Measurements from ENCODE around the gene SYNE2.

DNA sequence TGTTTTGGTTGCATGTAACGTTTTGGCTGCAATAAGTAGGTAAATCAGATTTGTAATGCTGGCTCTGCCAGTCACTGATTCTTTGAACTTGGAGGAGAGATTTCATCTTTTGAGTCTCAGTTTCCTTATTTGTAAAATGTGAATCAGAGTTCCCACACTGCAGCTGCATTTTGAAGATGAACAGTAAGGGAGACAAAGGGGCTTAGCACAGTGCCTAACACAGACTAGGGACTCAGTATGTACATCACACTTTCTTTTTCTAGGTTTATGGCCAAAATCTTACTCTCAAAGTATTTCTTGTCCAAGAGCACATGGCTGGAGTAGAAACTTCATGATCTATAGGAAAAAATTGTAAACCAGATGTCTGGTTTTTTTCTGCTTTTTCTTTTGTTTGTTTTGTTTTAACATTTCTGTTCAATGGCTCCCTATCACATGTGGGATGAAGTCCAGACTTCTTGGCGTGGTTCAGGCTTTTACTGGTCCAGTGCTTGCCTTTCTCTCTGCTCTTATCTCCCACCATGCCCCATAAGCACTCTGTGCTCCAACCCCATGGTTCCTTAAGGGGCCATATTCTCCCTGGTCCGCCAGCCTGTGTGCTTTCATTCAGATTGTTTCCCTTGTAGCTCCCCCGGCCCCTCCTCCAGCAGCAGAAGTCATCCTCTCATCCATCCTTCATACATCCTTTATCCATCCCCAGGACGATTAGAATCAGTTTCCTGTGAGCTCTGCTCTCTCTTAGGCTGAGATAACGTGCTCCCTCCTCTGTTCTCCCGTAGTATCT lies 58.0 kb downstream of the SYNE2 start:
- TF ChIP-seq, protein P1, sequence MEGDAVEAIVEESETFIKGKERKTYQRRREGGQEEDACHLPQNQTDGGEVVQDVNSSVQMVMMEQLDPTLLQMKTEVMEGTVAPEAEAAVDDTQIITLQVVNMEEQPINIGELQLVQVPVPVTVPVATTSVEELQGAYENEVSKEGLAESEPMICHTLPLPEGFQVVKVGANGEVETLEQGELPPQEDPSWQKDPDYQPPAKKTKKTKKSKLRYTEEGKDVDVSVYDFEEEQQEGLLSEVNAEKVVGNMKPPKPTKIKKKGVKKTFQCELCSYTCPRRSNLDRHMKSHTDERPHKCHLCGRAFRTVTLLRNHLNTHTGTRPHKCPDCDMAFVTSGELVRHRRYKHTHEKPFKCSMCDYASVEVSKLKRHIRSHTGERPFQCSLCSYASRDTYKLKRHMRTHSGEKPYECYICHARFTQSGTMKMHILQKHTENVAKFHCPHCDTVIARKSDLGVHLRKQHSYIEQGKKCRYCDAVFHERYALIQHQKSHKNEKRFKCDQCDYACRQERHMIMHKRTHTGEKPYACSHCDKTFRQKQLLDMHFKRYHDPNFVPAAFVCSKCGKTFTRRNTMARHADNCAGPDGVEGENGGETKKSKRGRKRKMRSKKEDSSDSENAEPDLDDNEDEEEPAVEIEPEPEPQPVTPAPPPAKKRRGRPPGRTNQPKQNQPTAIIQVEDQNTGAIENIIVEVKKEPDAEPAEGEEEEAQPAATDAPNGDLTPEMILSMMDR (IDR thresholded peaks at IDR 0.05; ENCODE audit: extremely low read depth in 1 of 2, insufficient read depth in 1 of 2, low read depth in 1 of 2, low read length in 2 of 2), result no peak
- TF ChIP-seq EZH2 (IDR thresholded peaks at IDR 0.05; ENCODE audit: borderline replicate concordance, low read depth, low read length, severe bottlenecking), result no peak
- TF ChIP-seq POLR2AphosphoS5 (IDR thresholded peaks at IDR 0.05; ENCODE audit: insufficient read depth, low read depth, low read length), result no peak
- no peak for TF ChIP-seq POLR2A (IDR thresholded peaks at IDR 0.05; ENCODE audit: low read depth, low read length)
- TF ChIP-seq, protein P2, sequence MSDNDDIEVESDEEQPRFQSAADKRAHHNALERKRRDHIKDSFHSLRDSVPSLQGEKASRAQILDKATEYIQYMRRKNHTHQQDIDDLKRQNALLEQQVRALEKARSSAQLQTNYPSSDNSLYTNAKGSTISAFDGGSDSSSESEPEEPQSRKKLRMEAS (IDR thresholded peaks at IDR 0.05; ENCODE audit: insufficient read depth, insufficient read length), result no peak
- no peak for TF ChIP-seq MYC (IDR thresholded peaks at IDR 0.05; ENCODE audit: low read depth, low read length)
- TF ChIP-seq FOS (IDR thresholded peaks at IDR 0.05; ENCODE audit: borderline replicate concordance, insufficient read depth, low read length), result no peak

Data from endothelial cell of umbilical vein (primary cell).